Frontal cortex (tissue), 4 donors: ENCODE data around the gene FOLR2. TPM values are rescaled to one million over a fixed set of nuclear protein-coding genes. Genes with fewer than 3 reads are reported as not detected.
"Not testable (repeated sequence)": the region's sequence is repeated elsewhere in the genome, so short reads cannot be mapped to it uniquely, and the experiment has no call there.

Source experiments
- DNase-seq, 2 donors: peaks; one replicate each; pipeline ENCODE4 v3.0.0; 2012; ENCODE audit warnings: low spot score in 2 of 2
- FAIRE-seq: peaks from 2 replicates; lab custom pipeline; 2012; peaks lifted over from hg19 to GRCh38; lab: Jason Lieb, UNC
- total RNA-seq: library from RNA; depleted of rRNA; stranded (reverse); fragments of >200 nt; gene quantifications from one replicate; pipeline ENCODE4 v1.2.3, GENCODE V29; 2014
- donor health status: control.
- donor health status: control.
- donor health status: control.

Gene FOLR2
- total RNA-seq, 1 donor from 2014 or later = 5.7 TPM

DNA sequence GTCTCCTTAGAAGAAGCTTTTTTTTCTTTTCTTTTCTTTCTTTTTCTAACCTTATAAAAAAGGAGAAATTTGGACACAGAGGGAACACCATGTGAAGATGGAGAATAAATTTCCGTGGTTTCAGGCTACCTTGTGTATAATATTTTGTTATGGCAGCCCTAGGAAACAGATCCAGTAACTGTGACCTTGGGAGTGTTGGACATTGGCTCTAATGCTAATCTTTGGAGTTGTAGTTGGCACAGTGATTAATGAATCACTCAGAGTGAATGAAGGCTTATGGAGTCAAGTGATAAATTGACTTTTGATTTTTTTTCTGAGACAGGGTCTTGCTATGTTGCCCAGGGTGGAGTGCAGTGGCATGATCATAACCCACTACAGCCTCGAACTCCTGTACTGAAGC lies 42.9 kb downstream of the FOLR2 start:
- FAIRE-seq = no peak
- no peak for DNase-seq

- FAIRE-seq (no peak), DNase-seq (no peak)
Observed at GRCh38 chr11:72260574-72260973, 44.0 kb downstream of the FOLR2 start.

- DNase-seq (no peak), FAIRE-seq (no peak)
Observed at GRCh38 chr11:72263361-72263760, 46.8 kb downstream of the FOLR2 start.

DNA sequence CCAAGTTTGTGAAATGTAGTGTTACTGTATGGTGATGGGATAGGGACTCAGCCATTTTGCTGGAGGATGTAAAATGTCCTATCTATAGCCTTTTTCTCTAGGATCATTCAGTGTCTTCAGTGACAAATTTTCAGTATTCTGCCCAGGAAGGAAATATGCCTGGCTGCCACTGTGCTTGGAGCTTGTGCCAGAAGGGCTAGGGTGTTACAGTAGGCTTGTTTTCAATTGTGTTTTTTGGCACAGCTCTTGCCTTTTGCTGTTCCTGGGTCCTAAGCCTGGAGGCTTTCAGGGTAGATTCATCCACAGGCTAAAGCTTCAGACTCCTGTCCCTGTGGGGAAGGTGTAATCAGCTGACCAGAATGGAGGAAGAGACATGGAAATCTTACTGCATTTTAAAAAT lies 49.4 kb downstream of the FOLR2 start:
- FAIRE-seq (no peak), DNase-seq (no peak)

DNA sequence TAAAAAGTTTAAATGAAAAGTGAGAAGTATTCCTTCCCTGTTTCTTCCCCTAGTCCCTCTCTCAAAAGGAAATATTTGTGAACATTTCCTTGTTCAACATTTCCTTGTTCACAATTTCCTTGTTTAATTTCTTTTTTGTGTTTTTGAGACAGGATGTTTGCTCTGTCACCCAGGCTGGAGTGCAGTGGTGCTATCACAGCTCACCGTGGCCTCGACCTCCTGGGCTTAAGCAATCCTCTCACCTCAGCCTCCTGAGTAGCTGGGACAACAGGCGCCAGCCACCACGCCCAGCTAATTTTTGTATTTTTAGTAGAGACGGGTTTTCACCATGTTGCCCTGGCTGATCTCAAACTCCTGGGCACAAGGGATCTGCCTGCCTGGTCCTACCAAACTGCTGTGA lies 50.4 kb downstream of the FOLR2 start:
- FAIRE-seq = not testable (repeated sequence)

DNA sequence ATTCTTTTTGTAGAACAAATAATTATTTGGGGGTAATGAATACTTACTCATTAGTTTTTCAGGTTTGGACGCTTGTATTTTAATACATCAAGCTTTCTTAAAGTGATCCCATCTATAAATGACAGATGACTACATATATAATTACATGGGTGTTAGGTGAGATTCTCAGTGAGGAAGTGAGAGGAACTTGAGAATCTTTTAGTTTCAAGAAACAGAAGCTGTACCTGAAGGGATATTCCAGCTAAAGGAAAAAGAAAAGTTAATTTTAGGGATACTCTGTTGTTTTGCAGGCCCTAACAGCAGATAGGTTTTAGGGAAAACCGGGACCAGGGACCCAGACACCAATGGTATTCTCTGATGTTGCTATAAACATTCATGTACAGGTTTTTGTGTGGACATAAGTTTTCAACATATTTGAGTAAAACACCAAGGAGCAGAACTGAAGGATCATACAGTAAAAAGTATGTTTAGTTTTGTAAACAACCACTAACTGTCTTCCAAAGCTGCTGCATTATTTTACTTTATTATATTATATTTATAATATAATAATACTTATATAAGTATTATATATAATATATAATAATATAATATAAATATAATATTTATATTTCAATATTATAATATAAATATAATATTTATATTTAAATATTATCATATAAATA lies 51.5 kb downstream of the FOLR2 start:
- FAIRE-seq = no peak
- no peak for DNase-seq

More for the DNA sequence above, 50.4 kb downstream of the FOLR2 start:
- not testable (repeated sequence) for DNase-seq

Other genes starting within 250 kb of the FOLR2 start
- 1.6 TPM for gene IL18BP, start 217.9 kb upstream of the FOLR2 start, total RNA-seq
- gene NUMA1, start 136.3 kb upstream of the FOLR2 start, total RNA-seq = 110 TPM
- gene LRRC51, start 135.9 kb upstream of the FOLR2 start, total RNA-seq = 6.5 TPM
- 44.4 TPM for gene LAMTOR1, start 113.5 kb upstream of the FOLR2 start, total RNA-seq
- not detected for gene TOMT, start 110.9 kb upstream of the FOLR2 start, total RNA-seq
- 17.5 TPM for gene ANAPC15, start 104.1 kb upstream of the FOLR2 start, total RNA-seq
- not detected for gene FOLR3, start 81.1 kb upstream of the FOLR2 start, total RNA-seq
- gene FOLR1, start 24.7 kb upstream of the FOLR2 start, total RNA-seq = not detected
- gene INPPL1, start 8.0 kb downstream of the FOLR2 start, total RNA-seq = 6.5 TPM
- gene PHOX2A, start 27.4 kb downstream of the FOLR2 start, total RNA-seq = not detected
- 67.3 TPM for gene CLPB, start 217.7 kb downstream of the FOLR2 start, total RNA-seq